Sigmoid colon (tissue), 7 donors: ENCODE data around the gene NUP133. TPM values are rescaled to one million over a fixed set of nuclear protein-coding genes. Genes with fewer than 3 reads are reported as not detected.
"Not testable (repeated sequence)": the region's sequence is repeated elsewhere in the genome, so short reads cannot be mapped to it uniquely, and the experiment has no call there.

ENCODE experiments used
- DNase-seq: peaks from one replicate; pipeline ENCODE4 v3.0.0-alpha.2; 2019
- H3K27ac ChIP-seq, 4 donors: fragments of 200-600 bp; sonication (generic); one replicate each; pipeline ENCODE4 v1.5.1; 2016 to 2019; ENCODE audit warnings: mild to moderate bottlenecking in 1 of 4
- H3K27me3 ChIP-seq, 3 donors: fragments of 200-600 bp; sonication (generic); one replicate each; pipeline ENCODE4 v1.5.1; 2019; ENCODE audit warnings: mild to moderate bottlenecking in 1 of 3
- H3K36me3 ChIP-seq, 4 donors: fragments of 200-600 bp; sonication (generic); one replicate each; pipeline ENCODE4 v1.5.1; 2016 to 2019
- H3K4me1 ChIP-seq, 4 donors: fragments of 200-600 bp; sonication (generic); one replicate each; pipeline ENCODE4 v1.5.1; 2017 to 2019
- H3K4me3 ChIP-seq, 4 donors: fragments of 200-600 bp; sonication (generic); one replicate each; pipeline ENCODE4 v1.5.1; 2017 to 2019; ENCODE audit warnings: mild to moderate bottlenecking in 2 of 4, moderate library complexity in 1 of 4
- H3K9me3 ChIP-seq, 4 donors: fragments of 200-600 bp in 3 of 4; sonication (generic) in 3 of 4; one replicate each; pipeline versions ENCODE4 v1.5.1 to v1.6.1; 2013 to 2019
- CTCF ChIP-seq, 4 experiments: fragments of 450-650 bp in 3 of 4; fragments of 200-600 bp in 1 of 4; IDR thresholded peaks; one replicate each; pipeline ENCODE4 v1.5.1; 2016 to 2019; ENCODE audit warnings: antibody characterized with exemption in 4 of 4, mild to moderate bottlenecking in 3 of 4, moderate library complexity in 2 of 4
- EP300 ChIP-seq, 4 donors: sonication (generic); formaldehyde crosslinking; IDR thresholded peaks; one replicate each; pipeline ENCODE4 v1.6.1; 2017; ENCODE audit warnings: antibody characterized with exemption in 4 of 4
- POLR2A ChIP-seq, 2 donors: fragments of 450-650 bp; IDR thresholded peaks; one replicate each; pipeline ENCODE4 v1.6.1; 2016; ENCODE audit warnings: antibody characterized with exemption in 2 of 2, mild to moderate bottlenecking in 2 of 2, moderate library complexity in 2 of 2
- POLR2AphosphoS5 ChIP-seq, 4 donors: sonication (generic); formaldehyde crosslinking; IDR thresholded peaks; one replicate each; pipeline ENCODE4 v1.6.1; 2017; ENCODE audit warnings: antibody characterized with exemption in 4 of 4
- WGBS, 2 donors: extraction: QIAGEN DNeasy Blood & Tissue Kit; methylation state at CpG; one replicate each; pipeline ENCODE4 v1.1.7; 2013; 5-methylcytosine and 5-hydroxymethylcytosine counted together
- intact Hi-C: fragments of 100-400 bp; cut with DNase I; formaldehyde crosslinking; loops from one replicate; pipeline ENCODE4 v1.15.1; 2023
- polyA plus RNA-seq, 3 donors: library from polyadenylated mRNA; stranded (reverse); fragments of 200-250 nt; gene quantifications; one replicate each; pipeline ENCODE4 v1.2.3, GENCODE V29; 2013
- total RNA-seq, 4 donors: library from RNA; depleted of rRNA; stranded (reverse); fragments of >200 nt; gene quantifications; one replicate each; pipeline ENCODE4 v1.1.0, GENCODE V29; 2016
- donor health status: healthy with polysubstance abuse.
- donor health status: Bipolar disorder and iron deficiency.
- donor health status: healthy.

Gene NUP133
- total and polyA plus RNA-seq, 7 donors: 4.8 to 31.7 (median 23.7) TPM

- peaks cover 9 to 51% (median 39%) of the 10 kb centered on the region in 3 donors for H3K27me3 ChIP-seq
- no peaks in the 10 kb centered on the region for H3K9me3 ChIP-seq
- no peak for DNase-seq
- H3K4me3 ChIP-seq: no peak overlapping the region
- WGBS, 2 donors: 75 to 81% methylated on average over 6 of the region's 6 CpGs
- no peak overlapping the region for H3K27ac ChIP-seq
- peaks cover 0 to 15% (median 14%) of the 10 kb centered on the region in 4 donors for H3K4me1 ChIP-seq
- H3K36me3 ChIP-seq: no peaks in the 10 kb centered on the region
- intact Hi-C loops: no loop called here
- TF ChIP-seq CTCF (IDR thresholded peaks at IDR 0.05) (no peak), POLR2AphosphoS5 (IDR thresholded peaks at IDR 0.05) (no peak), POLR2A (IDR thresholded peaks at IDR 0.05) (no peak), EP300 (IDR thresholded peaks at IDR 0.05) (no peak)
Observed at GRCh38 chr1:229402993-229403392, 105.1 kb downstream of the NUP133 start.

- H3K4me1 ChIP-seq, H3K27ac ChIP-seq, H3K36me3 ChIP-seq, H3K4me3 ChIP-seq, DNase-seq, intact Hi-C loops, H3K9me3 ChIP-seq: not testable (repeated sequence)
- 62 to 77% methylated on average over 4 of the region's 4 CpGs for WGBS, 2 donors
- H3K27me3 ChIP-seq: peaks cover 3 to 44% (median 34%) of the 10 kb centered on the region in 3 donors
Observed at GRCh38 chr1:229402329-229402728, 105.8 kb downstream of the NUP133 start.

- Histone ChIP-seq H3K27me3 (peaks cover 3 to 27% (median 3%) of the 10 kb centered on the region in 3 donors), H3K9me3 (no peaks in the 10 kb centered on the region), H3K36me3 (no peaks in the 10 kb centered on the region), H3K4me1 (no peaks in the 10 kb centered on the region), H3K4me3 (no peak overlapping the region), H3K27ac (no peak overlapping the region)
- DNase-seq: no peak
- intact Hi-C loops: no loop called here
- TF ChIP-seq POLR2A (IDR thresholded peaks at IDR 0.05): no peak
- no peak for TF ChIP-seq POLR2AphosphoS5 (IDR thresholded peaks at IDR 0.05)
- no peak for TF ChIP-seq EP300 (IDR thresholded peaks at IDR 0.05)
- no peak for TF ChIP-seq CTCF (IDR thresholded peaks at IDR 0.05)
- 50 to 53% methylated on average over 5 of the region's 5 CpGs for WGBS, 2 donors
Observed at GRCh38 chr1:229397762-229398161, 110.4 kb downstream of the NUP133 start.

- no peak for DNase-seq
- intact Hi-C loops: no loop called here
- Histone ChIP-seq H3K4me1 (no peaks in the 10 kb centered on the region), H3K4me3 (no peak overlapping the region), H3K27ac (no peak overlapping the region), H3K36me3 (no peaks in the 10 kb centered on the region), H3K9me3 (no peaks in the 10 kb centered on the region), H3K27me3 (peaks cover 0 to 19% (median under 1%) of the 10 kb centered on the region in 3 donors)
- WGBS, 2 donors: 41 to 64% methylated on average over 11 of the region's 11 CpGs
- no peak for TF ChIP-seq POLR2AphosphoS5 (IDR thresholded peaks at IDR 0.05)
- no peak for TF ChIP-seq EP300 (IDR thresholded peaks at IDR 0.05)
- no peak for TF ChIP-seq CTCF (IDR thresholded peaks at IDR 0.05)
- TF ChIP-seq POLR2A (IDR thresholded peaks at IDR 0.05): no peak
Observed at GRCh38 chr1:229396585-229397206, 111.4 kb downstream of the NUP133 start.

- H3K27me3 ChIP-seq: peaks cover 0 to 19% (median 0%) of the 10 kb centered on the region in 3 donors
- H3K4me1 ChIP-seq, DNase-seq, H3K4me3 ChIP-seq, H3K27ac ChIP-seq, H3K36me3 ChIP-seq, H3K9me3 ChIP-seq, intact Hi-C loops: not testable (repeated sequence)
- WGBS, 2 donors: 78 to 91% methylated on average over 5 of the region's 5 CpGs
Observed at GRCh38 chr1:229394517-229394916, 113.6 kb downstream of the NUP133 start.

- H3K27me3 ChIP-seq: peaks cover 0 to 19% (median 0%) of the 10 kb centered on the region in 3 donors
- WGBS, 2 donors: 77 to 87% methylated on average over 4 of the region's 4 CpGs
- no peak overlapping the region for H3K4me3 ChIP-seq
- H3K36me3 ChIP-seq: no peaks in the 10 kb centered on the region
- no peaks in the 10 kb centered on the region for H3K9me3 ChIP-seq
- TF ChIP-seq EP300 (IDR thresholded peaks at IDR 0.05): no peak
- TF ChIP-seq CTCF (IDR thresholded peaks at IDR 0.05): no peak
- no peak for TF ChIP-seq POLR2A (IDR thresholded peaks at IDR 0.05)
- no peak for TF ChIP-seq POLR2AphosphoS5 (IDR thresholded peaks at IDR 0.05)
- no peaks in the 10 kb centered on the region for H3K4me1 ChIP-seq
- H3K27ac ChIP-seq: no peak overlapping the region
- no peak for DNase-seq
- intact Hi-C loops: no loop called here
Observed at GRCh38 chr1:229392936-229393335, 115.2 kb downstream of the NUP133 start.
